Fibroblast of mammary gland (primary cell): ENCODE results near the gene PROM2.

Source experiments
- DNase-seq: peaks from one replicate; pipeline ENCODE4 v3.0.0-alpha.2; 2010; ENCODE audit warnings: low read depth
- H3K4me3 ChIP-seq: 2 replicates; pipeline ENCODE4 v1.5.1; 2011; ENCODE audit warnings: low read depth, mild to moderate bottlenecking, low read length, moderate library complexity; ENCODE audit not compliant: control insufficient read depth
- CTCF ChIP-seq: conservative IDR thresholded peaks from 2 replicates; pipeline ENCODE4 v1.5.1; 2011; ENCODE audit warnings: low read depth, low read length, inconsistent platforms; ENCODE audit not compliant: control insufficient read depth, insufficient read depth

Gene PROM2

DNA sequence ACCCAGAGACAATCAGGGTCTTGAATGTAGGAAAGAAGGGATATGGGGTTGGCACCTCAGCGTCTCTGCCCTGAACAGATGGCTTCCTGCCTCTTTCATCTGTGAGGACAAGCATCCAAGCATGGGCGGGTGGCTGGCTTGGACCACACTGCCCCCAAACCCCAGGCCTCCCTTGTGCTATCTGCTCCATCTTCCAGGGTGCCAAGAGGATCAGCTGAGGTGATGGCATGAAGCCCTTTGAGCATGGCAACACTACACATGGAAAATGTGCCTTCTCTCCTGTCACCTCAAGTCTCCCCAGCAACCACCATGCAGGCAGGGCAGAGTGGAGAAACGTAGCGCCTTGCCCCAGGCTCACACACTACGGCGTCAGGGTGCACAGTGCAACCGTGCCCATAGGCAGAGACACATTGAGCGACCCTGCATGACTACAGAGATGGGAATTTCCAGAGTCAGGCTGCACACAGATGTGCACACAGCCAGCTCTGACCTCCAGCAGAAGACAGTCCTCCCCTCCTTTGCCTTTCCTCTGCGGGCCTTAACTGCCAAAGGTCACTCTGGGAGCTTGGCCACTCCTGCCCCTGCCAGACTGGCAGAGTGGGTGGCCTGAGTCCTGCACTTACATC, 24.4 kb downstream of the PROM2 start:
- no peak overlapping the region for H3K4me3 ChIP-seq
- DNase-seq, result no peak
- no peak for TF ChIP-seq CTCF

GRCh38 chr2:95299961-95300360, 25.7 kb downstream of the PROM2 start:
- no peak for TF ChIP-seq CTCF
- DNase-seq, result no peak

DNA sequence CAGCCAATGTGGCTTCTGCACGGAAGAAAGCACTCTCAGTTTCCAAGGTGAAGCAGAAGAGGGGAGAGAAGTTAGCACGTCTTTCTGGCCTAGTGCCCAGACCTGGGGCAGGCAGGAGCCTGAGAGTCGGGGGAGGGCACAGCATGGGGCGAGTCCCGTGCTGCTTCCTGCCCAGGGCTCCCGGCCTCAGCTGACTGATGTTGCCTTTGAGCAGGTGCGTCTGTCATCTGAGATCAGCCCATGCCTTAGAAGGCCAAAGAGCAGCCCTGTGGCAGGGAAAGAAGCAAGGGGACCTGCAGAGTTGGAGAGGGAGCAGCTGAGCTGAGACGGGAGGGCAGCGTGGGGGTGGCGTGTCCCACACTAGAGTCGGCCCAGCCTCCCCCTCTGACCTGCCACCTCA, 26.2 kb downstream of the PROM2 start:
- H3K4me3 ChIP-seq, result no peak overlapping the region
- DNase-seq, result no peak
- TF ChIP-seq CTCF, result no peak

More at GRCh38 chr2:95299961-95300360, 25.7 kb downstream of the PROM2 start:
- H3K4me3 ChIP-seq, result no peak overlapping the region

GRCh38 chr2:95301186-95301585, 26.9 kb downstream of the PROM2 start:
- DNase-seq, result no peak
- H3K4me3 ChIP-seq, result no peak overlapping the region
- TF ChIP-seq CTCF, result no peak

DNA sequence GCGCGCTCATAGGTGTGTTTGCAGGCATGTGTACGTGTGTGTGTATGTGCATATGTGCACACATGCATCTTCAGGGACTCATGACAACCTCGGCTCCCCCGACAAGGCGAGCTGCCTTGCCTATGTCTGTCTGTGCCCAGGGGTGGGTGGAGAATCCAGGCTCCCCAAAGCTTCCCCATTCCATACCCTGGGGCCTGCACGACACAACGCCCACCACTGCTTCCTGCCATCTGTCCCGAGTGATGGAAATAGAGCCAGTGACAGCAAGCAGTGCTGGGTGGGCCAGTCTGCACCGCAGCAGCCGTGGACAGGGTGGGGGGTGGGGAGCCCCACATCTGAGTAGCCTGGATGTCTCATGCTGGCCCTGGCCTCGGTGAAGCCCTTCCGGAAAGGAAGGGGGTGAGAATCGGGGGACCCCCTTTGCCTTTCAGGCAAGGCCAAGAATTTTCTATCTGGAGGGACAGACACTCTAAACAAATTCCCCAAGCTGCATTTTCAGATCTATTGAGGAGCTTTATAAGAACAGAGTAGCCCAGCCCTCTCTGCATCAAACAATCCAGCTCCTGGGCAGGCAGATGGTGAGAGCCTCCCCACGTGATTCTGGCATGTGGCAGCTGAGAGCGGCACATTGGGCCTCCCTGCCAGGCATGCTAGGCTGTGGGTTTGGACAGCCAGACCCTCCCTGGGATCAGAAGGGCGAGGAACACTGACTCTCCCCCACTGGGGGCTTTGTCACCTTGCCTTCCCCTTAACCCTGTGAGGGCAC, 27.8 kb downstream of the PROM2 start:
- no peak for TF ChIP-seq CTCF
- DNase-seq, result no peak
- no peak overlapping the region for H3K4me3 ChIP-seq

DNA sequence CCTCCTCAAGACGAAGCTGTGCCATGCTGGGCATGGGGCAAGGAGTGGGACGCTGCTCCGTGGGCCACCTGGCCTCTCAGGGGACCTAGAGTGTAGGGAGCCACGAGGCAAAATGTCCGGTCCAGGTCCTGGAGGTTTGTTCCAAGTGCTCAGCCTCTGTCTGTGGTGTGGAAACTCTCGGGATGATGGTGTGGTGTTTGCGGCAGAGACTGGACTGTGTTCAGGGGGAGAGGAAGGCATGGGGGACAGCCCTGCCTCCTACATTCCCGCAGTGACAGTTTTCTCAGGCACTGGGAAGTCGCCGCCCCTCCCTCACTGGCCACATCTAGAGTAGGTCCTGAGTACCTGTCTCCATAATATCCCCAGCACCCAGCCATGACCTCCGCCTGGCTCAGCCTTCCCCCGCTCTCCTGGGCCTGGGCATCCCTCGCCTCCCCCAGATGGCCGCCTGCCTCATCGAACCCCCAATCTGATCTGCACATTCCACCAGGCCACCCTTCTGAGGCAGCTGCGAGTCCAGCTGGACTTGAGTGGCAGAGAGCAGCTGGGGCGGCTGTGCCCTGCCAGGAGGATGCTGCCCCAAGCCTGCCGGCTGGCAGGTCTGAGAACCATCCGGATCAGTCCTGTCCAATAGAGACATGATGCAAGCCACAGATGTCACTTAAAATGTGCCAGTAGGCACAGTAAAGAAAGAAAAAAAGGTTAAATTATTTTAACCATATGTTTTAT, 29.1 kb downstream of the PROM2 start:
- H3K4me3 ChIP-seq, result no peak overlapping the region
- DNase-seq, result no peak
- no peak for TF ChIP-seq CTCF
